Measurements from ENCODE around the gene SEMA4C.

- TF ChIP-seq CTCF (IDR thresholded peaks at IDR 0.05; ENCODE audit: poor library complexity, severe bottlenecking) (no peak), SMC3 (conservative IDR thresholded peaks at IDR 0.05; ENCODE audit: poor library complexity) (no peak), REST (IDR thresholded peaks at IDR 0.05; ENCODE audit: borderline replicate concordance) (no peak), EZH2 (IDR thresholded peaks at IDR 0.05; ENCODE audit: borderline replicate concordance, insufficient read depth, low read length, poor library complexity, severe bottlenecking) (no peak), RAD21 (conservative IDR thresholded peaks at IDR 0.05) (no peak), EP300 (conservative IDR thresholded peaks at IDR 0.05; ENCODE audit: poor library complexity, severe bottlenecking) (no peak)
Measured at GRCh38 chr2:96903815-96904214, 33.9 kb upstream of the SEMA4C start.

Data from neural cell (in vitro differentiated cells).